Measurements from ENCODE around the gene RFX3. TPM values are rescaled to one million over a fixed set of nuclear protein-coding genes. Genes with fewer than 3 reads are reported as not detected.

RFX3 gene
- total and polyA plus RNA-seq, 4 donors: 16.7 to 44.0 (median 26.8) TPM

GRCh38 chr9:3507395-3508077 lies 18.3 kb downstream of the RFX3 start:
- DNase-seq (ENCODE audit: low read depth in 4 of 6, low spot score in 6 of 6): no peak
- H3K27me3 ChIP-seq (ENCODE audit: control insufficient read depth, insufficient read depth, low read length): no peaks in the 10 kb centered on the region
- H3K9me3 ChIP-seq (ENCODE audit: control insufficient read depth, insufficient read depth, low read length): no peaks in the 10 kb centered on the region
- H3K36me3 ChIP-seq (ENCODE audit: control insufficient read depth, insufficient read depth, low read length): no peaks in the 10 kb centered on the region
- no peak overlapping the region for H3K27ac ChIP-seq (ENCODE audit: low read depth, low read length)
- WGBS (ENCODE audit: insufficient coverage): 83% methylated on average over 1 of the region's 6 CpGs
- H3K4me1 ChIP-seq (ENCODE audit: control insufficient read depth, insufficient read depth, low read length): no peaks in the 10 kb centered on the region
- H3K4me3 ChIP-seq (ENCODE audit: low read depth, low read length): no peak overlapping the region

- Histone ChIP-seq H3K9me3 (ENCODE audit: control insufficient read depth, insufficient read depth, low read length) (no peaks in the 10 kb centered on the region), H3K36me3 (ENCODE audit: control insufficient read depth, insufficient read depth, low read length) (no peaks in the 10 kb centered on the region), H3K27me3 (ENCODE audit: control insufficient read depth, insufficient read depth, low read length) (no peaks in the 10 kb centered on the region), H3K4me1 (ENCODE audit: control insufficient read depth, insufficient read depth, low read length) (no peaks in the 10 kb centered on the region), H3K27ac (ENCODE audit: low read depth, low read length) (no peak overlapping the region), H3K4me3 (ENCODE audit: low read depth, low read length) (no peak overlapping the region)
- no CpG with 5 or more reads among the region's 2 CpGs for WGBS (ENCODE audit: insufficient coverage)
- no peak for DNase-seq (ENCODE audit: low read depth in 4 of 6, low spot score in 6 of 6)
These were observed 19.6 kb downstream of the RFX3 start for GRCh38 chr9:3506164-3506563.

- Histone ChIP-seq H3K4me3 (ENCODE audit: low read depth, low read length) (no peak overlapping the region), H3K27me3 (ENCODE audit: control insufficient read depth, insufficient read depth, low read length) (no peaks in the 10 kb centered on the region), H3K4me1 (ENCODE audit: control insufficient read depth, insufficient read depth, low read length) (no peaks in the 10 kb centered on the region), H3K9me3 (ENCODE audit: control insufficient read depth, insufficient read depth, low read length) (no peaks in the 10 kb centered on the region), H3K36me3 (ENCODE audit: control insufficient read depth, insufficient read depth, low read length) (no peaks in the 10 kb centered on the region), H3K27ac (ENCODE audit: low read depth, low read length) (no peak overlapping the region)
- WGBS (ENCODE audit: insufficient coverage): 60% methylated on average over 1 of the region's 6 CpGs
- DNase-seq (ENCODE audit: low read depth in 4 of 6, low spot score in 6 of 6): no peak
These were observed 23.0 kb downstream of the RFX3 start for GRCh38 chr9:3502560-3503398.

GRCh38 chr9:3500044-3500443 lies 25.8 kb downstream of the RFX3 start:
- 60% methylated on average over 2 of the region's 4 CpGs for WGBS (ENCODE audit: insufficient coverage)
- peak overlapping the region; percentile 29 for H3K27ac ChIP-seq (ENCODE audit: low read depth, low read length)

GRCh38 chr9:3498691-3499090 lies 27.1 kb downstream of the RFX3 start:
- Histone ChIP-seq H3K4me1 (ENCODE audit: control insufficient read depth, insufficient read depth, low read length) (no peaks in the 10 kb centered on the region), H3K36me3 (ENCODE audit: control insufficient read depth, insufficient read depth, low read length) (no peaks in the 10 kb centered on the region), H3K4me3 (ENCODE audit: low read depth, low read length) (no peak overlapping the region), H3K27me3 (ENCODE audit: control insufficient read depth, insufficient read depth, low read length) (no peaks in the 10 kb centered on the region), H3K9me3 (ENCODE audit: control insufficient read depth, insufficient read depth, low read length) (no peaks in the 10 kb centered on the region), H3K27ac (ENCODE audit: low read depth, low read length) (peak overlapping the region; percentile 1)
- WGBS (ENCODE audit: insufficient coverage): no CpG with 5 or more reads among the region's 3 CpGs
- DNase-seq (ENCODE audit: low read depth in 4 of 6, low spot score in 6 of 6): peak in 5 of 6 donors; percentile 43 to 83 (median 50)

More at GRCh38 chr9:3500044-3500443, 25.8 kb downstream of the RFX3 start:
- H3K9me3 ChIP-seq (ENCODE audit: control insufficient read depth, insufficient read depth, low read length): no peaks in the 10 kb centered on the region
- no peak for DNase-seq (ENCODE audit: low read depth in 4 of 6, low spot score in 6 of 6)
- no peak overlapping the region for H3K4me3 ChIP-seq (ENCODE audit: low read depth, low read length)
- no peaks in the 10 kb centered on the region for H3K27me3 ChIP-seq (ENCODE audit: control insufficient read depth, insufficient read depth, low read length)
- H3K36me3 ChIP-seq (ENCODE audit: control insufficient read depth, insufficient read depth, low read length): no peaks in the 10 kb centered on the region
- H3K4me1 ChIP-seq (ENCODE audit: control insufficient read depth, insufficient read depth, low read length): no peaks in the 10 kb centered on the region

- Histone ChIP-seq H3K27ac (ENCODE audit: low read depth, low read length) (no peak overlapping the region), H3K36me3 (ENCODE audit: control insufficient read depth, insufficient read depth, low read length) (no peaks in the 10 kb centered on the region), H3K4me3 (ENCODE audit: low read depth, low read length) (no peak overlapping the region), H3K27me3 (ENCODE audit: control insufficient read depth, insufficient read depth, low read length) (no peaks in the 10 kb centered on the region), H3K9me3 (ENCODE audit: control insufficient read depth, insufficient read depth, low read length) (no peaks in the 10 kb centered on the region), H3K4me1 (ENCODE audit: control insufficient read depth, insufficient read depth, low read length) (no peaks in the 10 kb centered on the region)
- no peak for DNase-seq (ENCODE audit: low read depth in 4 of 6, low spot score in 6 of 6)
- no CpG with 5 or more reads among the region's 4 CpGs for WGBS (ENCODE audit: insufficient coverage)
These were observed 27.9 kb downstream of the RFX3 start for GRCh38 chr9:3497857-3498256.

- no peak overlapping the region for H3K27ac ChIP-seq (ENCODE audit: low read depth, low read length)
- H3K27me3 ChIP-seq (ENCODE audit: control insufficient read depth, insufficient read depth, low read length): no peaks in the 10 kb centered on the region
- H3K4me3 ChIP-seq (ENCODE audit: low read depth, low read length): no peak overlapping the region
- no peak for DNase-seq (ENCODE audit: low read depth in 4 of 6, low spot score in 6 of 6)
- H3K36me3 ChIP-seq (ENCODE audit: control insufficient read depth, insufficient read depth, low read length): no peaks in the 10 kb centered on the region
- H3K9me3 ChIP-seq (ENCODE audit: control insufficient read depth, insufficient read depth, low read length): no peaks in the 10 kb centered on the region
- 57% methylated on average over 1 of the region's 2 CpGs for WGBS (ENCODE audit: insufficient coverage)
- no peaks in the 10 kb centered on the region for H3K4me1 ChIP-seq (ENCODE audit: control insufficient read depth, insufficient read depth, low read length)
These were observed 28.4 kb downstream of the RFX3 start for GRCh38 chr9:3497401-3497800.

- Histone ChIP-seq H3K4me3 (ENCODE audit: low read depth, low read length) (no peak overlapping the region), H3K9me3 (ENCODE audit: control insufficient read depth, insufficient read depth, low read length) (no peaks in the 10 kb centered on the region), H3K27ac (ENCODE audit: low read depth, low read length) (no peak overlapping the region), H3K4me1 (ENCODE audit: control insufficient read depth, insufficient read depth, low read length) (no peaks in the 10 kb centered on the region), H3K27me3 (ENCODE audit: control insufficient read depth, insufficient read depth, low read length) (no peaks in the 10 kb centered on the region), H3K36me3 (ENCODE audit: control insufficient read depth, insufficient read depth, low read length) (no peaks in the 10 kb centered on the region)
- no CpG with 5 or more reads among the region's 3 CpGs for WGBS (ENCODE audit: insufficient coverage)
- no peak for DNase-seq (ENCODE audit: low read depth in 4 of 6, low spot score in 6 of 6)
These were observed 29.9 kb downstream of the RFX3 start for GRCh38 chr9:3495855-3496254.

- H3K4me3 ChIP-seq (ENCODE audit: low read depth, low read length): no peak overlapping the region
- H3K4me1 ChIP-seq (ENCODE audit: control insufficient read depth, insufficient read depth, low read length): no peaks in the 10 kb centered on the region
- 97% methylated on average over 2 of the region's 4 CpGs for WGBS (ENCODE audit: insufficient coverage)
- H3K36me3 ChIP-seq (ENCODE audit: control insufficient read depth, insufficient read depth, low read length): no peaks in the 10 kb centered on the region
- no peak overlapping the region for H3K27ac ChIP-seq (ENCODE audit: low read depth, low read length)
- no peaks in the 10 kb centered on the region for H3K27me3 ChIP-seq (ENCODE audit: control insufficient read depth, insufficient read depth, low read length)
- DNase-seq (ENCODE audit: low read depth in 4 of 6, low spot score in 6 of 6): no peak
- H3K9me3 ChIP-seq (ENCODE audit: control insufficient read depth, insufficient read depth, low read length): no peaks in the 10 kb centered on the region
These were observed 33.6 kb downstream of the RFX3 start for GRCh38 chr9:3492214-3492613.

GRCh38 chr9:3491450-3491849 lies 34.4 kb downstream of the RFX3 start:
- Histone ChIP-seq H3K4me3 (ENCODE audit: low read depth, low read length) (no peak overlapping the region), H3K4me1 (ENCODE audit: control insufficient read depth, insufficient read depth, low read length) (no peaks in the 10 kb centered on the region), H3K9me3 (ENCODE audit: control insufficient read depth, insufficient read depth, low read length) (no peaks in the 10 kb centered on the region), H3K27me3 (ENCODE audit: control insufficient read depth, insufficient read depth, low read length) (no peaks in the 10 kb centered on the region), H3K36me3 (ENCODE audit: control insufficient read depth, insufficient read depth, low read length) (no peaks in the 10 kb centered on the region), H3K27ac (ENCODE audit: low read depth, low read length) (no peak overlapping the region)
- no peak for DNase-seq (ENCODE audit: low read depth in 4 of 6, low spot score in 6 of 6)
